OCI-LY1 (cell line): ENCODE results near the gene TRPM3.

Source experiments
- H2AFZ ChIP-seq: fragments of 200-600 bp; sonication (generic), shearing (Covaris generic); 2 replicates; pipeline ENCODE4 v1.6.0; 2014; ENCODE audit warnings: antibody characterized with exemption, mild to moderate bottlenecking, low read length
- H3F3A ChIP-seq: fragments of 200-600 bp; sonication (generic), shearing (Covaris generic); 2 replicates; pipeline ENCODE4 v1.6.0; 2014; ENCODE audit warnings: mild to moderate bottlenecking, antibody characterized with exemption, low read length, moderate library complexity; ENCODE audit not compliant: insufficient read depth
- H3K27ac ChIP-seq: fragments of 200-600 bp; sonication (generic); 2 replicates; pipeline ENCODE4 v1.5.1; 2014; ENCODE audit warnings: low read length, mixed run types, mild to moderate bottlenecking, low read depth; ENCODE audit not compliant: poor library complexity, severe bottlenecking
- H3K27me3 ChIP-seq: fragments of 200-600 bp; sonication (generic); 2 replicates; pipeline ENCODE4 v1.6.0; 2014; ENCODE audit warnings: antibody characterized with exemption, mild to moderate bottlenecking, low read length, moderate library complexity; ENCODE audit not compliant: insufficient read depth
- H3K36me3 ChIP-seq: fragments of 200-600 bp; sonication (generic); 2 replicates; pipeline ENCODE4 v1.6.1; 2014; ENCODE audit warnings: mild to moderate bottlenecking, antibody characterized with exemption, low read length, moderate library complexity, mixed read lengths; ENCODE audit not compliant: insufficient read depth
- H3K4me1 ChIP-seq: fragments of 200-600 bp; sonication (generic); 2 replicates; pipeline ENCODE4 v1.5.1; 2014; ENCODE audit warnings: mild to moderate bottlenecking, low read length, moderate library complexity; ENCODE audit not compliant: insufficient read depth, severe bottlenecking
- H3K4me2 ChIP-seq: fragments of 200-600 bp; sonication (generic), shearing (Covaris generic); 2 replicates; pipeline ENCODE4 v1.6.1; 2014; ENCODE audit warnings: low read length
- H3K4me3 ChIP-seq: fragments of 200-600 bp; sonication (generic); 2 replicates; pipeline ENCODE4 v1.5.1; 2014; ENCODE audit warnings: low read length, low read depth, mild to moderate bottlenecking, mixed read lengths; ENCODE audit not compliant: poor library complexity, severe bottlenecking
- H3K79me2 ChIP-seq: fragments of 200-600 bp; shearing (Covaris generic); 2 replicates; pipeline ENCODE4 v1.6.1; 2016; ENCODE audit warnings: mixed run types, low read length, mixed read lengths; ENCODE audit not compliant: insufficient read depth
- H3K9ac ChIP-seq: fragments of 200-600 bp; sonication (generic), shearing (Covaris generic); 2 replicates; pipeline ENCODE4 v1.6.1; 2014; ENCODE audit warnings: mild to moderate bottlenecking, low read length, mixed read lengths
- H3K9me2 ChIP-seq: fragments of 200-600 bp; sonication (generic), shearing (Covaris generic); 2 replicates; pipeline ENCODE4 v1.6.1; 2014; ENCODE audit warnings: low read depth, mild to moderate bottlenecking, low read length, mixed read lengths
- H3K9me3 ChIP-seq: fragments of 200-600 bp; shearing (Covaris generic); 2 replicates; pipeline ENCODE4 v1.6.1; 2014; ENCODE audit warnings: low read length, mixed read lengths
- H4K20me1 ChIP-seq: fragments of 200-600 bp; sonication (generic), shearing (Covaris generic); 2 replicates; pipeline ENCODE4 v1.6.0; 2016; ENCODE audit warnings: mild to moderate bottlenecking, low read length; ENCODE audit not compliant: insufficient read depth
- CTCF ChIP-seq: fragments of 200-600 bp; sonication (generic), shearing (Covaris generic); IDR thresholded peaks from 2 replicates; pipeline ENCODE4 v1.5.1; 2017; ENCODE audit warnings: mild to moderate bottlenecking, antibody characterized with exemption, low read length, moderate library complexity, mixed read lengths
- EZH2 ChIP-seq: fragments of 200-600 bp; sonication (generic), shearing (Covaris generic); IDR thresholded peaks from 2 replicates; pipeline ENCODE4 v1.8.0; 2017; ENCODE audit warnings: borderline replicate concordance, mixed run types, mild to moderate bottlenecking, antibody characterized with exemption, low read length, moderate library complexity, mixed read lengths

Gene TRPM3

GRCh38 chr9:71010258-71010657, 111.2 kb downstream of the TRPM3 start:
- H3K9ac ChIP-seq: no peak overlapping the region
- no peak overlapping the region for H3K4me2 ChIP-seq
- H3K9me3 ChIP-seq: 0 out of 2 replicates have a peak, but pooled peaks cover 1% of the 10 kb centered on the region
- no peak overlapping the region for H3K27ac ChIP-seq
- H3K79me2 ChIP-seq: no peaks in the 10 kb centered on the region
- no peaks in the 10 kb centered on the region for H3F3A ChIP-seq
- H3K9me2 ChIP-seq: no peaks in the 10 kb centered on the region
- no peaks in the 10 kb centered on the region for H3K4me1 ChIP-seq
- H3K27me3 ChIP-seq: no peaks in the 10 kb centered on the region
- H4K20me1 ChIP-seq: no peaks in the 10 kb centered on the region
- no peaks in the 10 kb centered on the region for H3K36me3 ChIP-seq
- no peak overlapping the region for H3K4me3 ChIP-seq
- no peak overlapping the region for H2AFZ ChIP-seq
- TF ChIP-seq EZH2 (no peak), CTCF (no peak)

- H3K4me3 ChIP-seq: no peak overlapping the region
- TF ChIP-seq EZH2: no peak
- TF ChIP-seq CTCF: no peak
- no peaks in the 10 kb centered on the region for H3K79me2 ChIP-seq
- H3K36me3 ChIP-seq: no peaks in the 10 kb centered on the region
- H3K9me3 ChIP-seq: 0 out of 2 replicates have a peak, but pooled peaks cover 2% of the 10 kb centered on the region
- H3K9me2 ChIP-seq: no peaks in the 10 kb centered on the region
- no peaks in the 10 kb centered on the region for H4K20me1 ChIP-seq
- no peaks in the 10 kb centered on the region for H3K4me1 ChIP-seq
- no peak overlapping the region for H3K4me2 ChIP-seq
- no peak overlapping the region for H3K9ac ChIP-seq
- no peak overlapping the region for H3K27ac ChIP-seq
- H2AFZ ChIP-seq: no peak overlapping the region
- H3F3A ChIP-seq: no peaks in the 10 kb centered on the region
- H3K27me3 ChIP-seq: no peaks in the 10 kb centered on the region
Observed at GRCh38 chr9:71005456-71005855, 116.0 kb downstream of the TRPM3 start.

- no peaks in the 10 kb centered on the region for H3K4me1 ChIP-seq
- no peak overlapping the region for H3K27ac ChIP-seq
- TF ChIP-seq EZH2: no peak
- no peak for TF ChIP-seq CTCF
- no peaks in the 10 kb centered on the region for H4K20me1 ChIP-seq
- no peaks in the 10 kb centered on the region for H3K27me3 ChIP-seq
- 0 out of 2 replicates have a peak, but pooled peaks cover 2% of the 10 kb centered on the region for H3K9me3 ChIP-seq
- no peaks in the 10 kb centered on the region for H3K36me3 ChIP-seq
- no peaks in the 10 kb centered on the region for H3K9me2 ChIP-seq
- no peak overlapping the region for H3K4me2 ChIP-seq
- H3K9ac ChIP-seq: no peak overlapping the region
- no peaks in the 10 kb centered on the region for H3K79me2 ChIP-seq
- H3F3A ChIP-seq: no peaks in the 10 kb centered on the region
- no peak overlapping the region for H3K4me3 ChIP-seq
- H2AFZ ChIP-seq: no peak overlapping the region
Observed at GRCh38 chr9:71004196-71004595, 117.2 kb downstream of the TRPM3 start.
